Lung (tissue), 12 donors: Measurements from ENCODE around the gene CRTAP. TPM values are rescaled to one million over a fixed set of nuclear protein-coding genes. Genes with fewer than 3 reads are reported as not detected.
"Not testable (repeated sequence)": the region's sequence is repeated elsewhere in the genome, so short reads cannot be mapped to it uniquely, and the experiment has no call there.

Source experiments
- ATAC-seq: fragments of 200-7000 bp; cut with Tn5 transposase; one replicate; pipeline ENCODE4 v1.9.1; 2020; ENCODE audit warnings: moderate number of reproducible peaks; ENCODE audit not compliant: insufficient read depth, low FRiP score
- DNase-seq, 3 donors: peaks; one replicate each; pipeline ENCODE4 v3.0.0-alpha.2; 2013 to 2017
- H3K27ac ChIP-seq, 2 donors: one replicate each; pipeline ENCODE4 v1.5.1; 2013; ENCODE audit warnings: mild to moderate bottlenecking in 2 of 2, moderate library complexity in 2 of 2, control low read depth in 1 of 2, inconsistent platforms in 1 of 2, low read depth in 1 of 2, low read length in 1 of 2
- H3K27me3 ChIP-seq, 3 donors: one replicate each; pipeline ENCODE4 v1.5.1; 2013; ENCODE audit warnings: low read length in 2 of 3; ENCODE audit not compliant: control insufficient read depth in 3 of 3, insufficient read depth in 3 of 3
- H3K36me3 ChIP-seq, 4 donors: one replicate each; pipeline ENCODE4 v1.5.1; 2013; ENCODE audit warnings: low read length in 4 of 4, mild to moderate bottlenecking in 1 of 4, moderate library complexity in 1 of 4; ENCODE audit not compliant: control insufficient read depth in 4 of 4, insufficient read depth in 4 of 4
- H3K4me1 ChIP-seq, 5 donors: one replicate each; pipeline ENCODE4 v1.5.1; 2013; ENCODE audit warnings: low read length in 5 of 5, mild to moderate bottlenecking in 2 of 5, moderate library complexity in 1 of 5; ENCODE audit not compliant: control insufficient read depth in 5 of 5, insufficient read depth in 5 of 5
- H3K4me3 ChIP-seq: one replicate; pipeline ENCODE4 v1.5.1; 2013; ENCODE audit warnings: mild to moderate bottlenecking, control low read depth, moderate library complexity
- H3K9ac ChIP-seq, 2 donors: one replicate each; pipeline ENCODE4 v1.5.1; 2013; ENCODE audit warnings: low read length in 2 of 2, control low read depth in 1 of 2; ENCODE audit not compliant: insufficient read depth in 1 of 2
- H3K9me3 ChIP-seq, 4 donors: one replicate each; pipeline ENCODE4 v1.5.1; 2013; ENCODE audit warnings: low read length in 3 of 4, mild to moderate bottlenecking in 1 of 4, moderate library complexity in 1 of 4; ENCODE audit not compliant: control insufficient read depth in 4 of 4, insufficient read depth in 3 of 4
- WGBS, 2 donors: extraction: QIAGEN DNeasy Blood & Tissue Kit; methylation state at CpG; one replicate each; pipeline ENCODE4 v1.1.7; 2013; 5-methylcytosine and 5-hydroxymethylcytosine counted together
- polyA plus RNA-seq, 2 donors: library from polyadenylated mRNA; stranded (reverse); fragments of 200-250 nt; gene quantifications; one replicate each; pipeline ENCODE4 v1.2.1, GENCODE V29; 2013
- total RNA-seq, 2 donors: library from RNA; depleted of rRNA in 1 of 2; stranded (reverse); fragments of >200 nt in 1 of 2; gene quantifications; one replicate each; pipeline ENCODE4 v1.2.1, GENCODE V29; 2014 to 2021
- TF ChIP-seq, protein P1 (sequence below): IDR thresholded peaks from 2 replicates; pipeline ENCODE4 v1.5.1; 2012; ENCODE audit warnings: mild to moderate bottlenecking; ENCODE audit errors: control extremely low read depth, extremely low read depth
- donor health status: control.
- donor health status: control.
- donor health status: Bipolar disorder and iron deficiency.
- donor health status: healthy.
- donor health status: DM: yes; HTN: yes; CAD: no.

Gene CRTAP
- total and polyA plus RNA-seq, 4 donors = 78.4 to 233 (median 143) TPM

DNA sequence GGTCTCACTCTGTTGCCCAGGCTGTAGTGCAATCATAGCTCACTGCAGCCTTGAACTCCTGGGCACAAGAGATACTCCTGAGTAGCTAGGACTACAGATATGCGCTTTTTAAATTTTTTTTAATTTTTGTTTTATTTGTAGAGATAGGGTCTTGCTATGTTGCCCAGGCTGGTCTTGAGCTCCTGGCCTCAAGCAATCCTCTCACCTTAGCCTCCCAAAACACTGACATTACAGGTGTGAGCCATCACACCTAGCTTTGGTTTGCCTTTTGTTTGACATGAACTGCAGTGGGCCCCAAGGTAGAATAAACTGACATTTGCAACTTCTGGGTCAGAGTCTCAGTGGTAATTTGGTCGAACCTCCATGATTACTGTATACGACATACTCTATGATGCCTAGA lies 9.0 kb upstream of the CRTAP start:
- WGBS, 2 donors = 92 to 97% methylated on average over 3 of the region's 3 CpGs
- H3K4me3 ChIP-seq = no peak overlapping the region
- TF ChIP-seq, protein P1, sequence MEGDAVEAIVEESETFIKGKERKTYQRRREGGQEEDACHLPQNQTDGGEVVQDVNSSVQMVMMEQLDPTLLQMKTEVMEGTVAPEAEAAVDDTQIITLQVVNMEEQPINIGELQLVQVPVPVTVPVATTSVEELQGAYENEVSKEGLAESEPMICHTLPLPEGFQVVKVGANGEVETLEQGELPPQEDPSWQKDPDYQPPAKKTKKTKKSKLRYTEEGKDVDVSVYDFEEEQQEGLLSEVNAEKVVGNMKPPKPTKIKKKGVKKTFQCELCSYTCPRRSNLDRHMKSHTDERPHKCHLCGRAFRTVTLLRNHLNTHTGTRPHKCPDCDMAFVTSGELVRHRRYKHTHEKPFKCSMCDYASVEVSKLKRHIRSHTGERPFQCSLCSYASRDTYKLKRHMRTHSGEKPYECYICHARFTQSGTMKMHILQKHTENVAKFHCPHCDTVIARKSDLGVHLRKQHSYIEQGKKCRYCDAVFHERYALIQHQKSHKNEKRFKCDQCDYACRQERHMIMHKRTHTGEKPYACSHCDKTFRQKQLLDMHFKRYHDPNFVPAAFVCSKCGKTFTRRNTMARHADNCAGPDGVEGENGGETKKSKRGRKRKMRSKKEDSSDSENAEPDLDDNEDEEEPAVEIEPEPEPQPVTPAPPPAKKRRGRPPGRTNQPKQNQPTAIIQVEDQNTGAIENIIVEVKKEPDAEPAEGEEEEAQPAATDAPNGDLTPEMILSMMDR = no peak
- no peaks in the 10 kb centered on the region for H3K36me3 ChIP-seq
- ATAC-seq (no peak), DNase-seq (no peak)
- no peaks in the 10 kb centered on the region for H3K4me1 ChIP-seq
- H3K9ac ChIP-seq = no peak overlapping the region
- no peak overlapping the region for H3K27ac ChIP-seq
- H3K9me3 ChIP-seq = no peaks in the 10 kb centered on the region
- no peaks in the 10 kb centered on the region for H3K27me3 ChIP-seq

DNA sequence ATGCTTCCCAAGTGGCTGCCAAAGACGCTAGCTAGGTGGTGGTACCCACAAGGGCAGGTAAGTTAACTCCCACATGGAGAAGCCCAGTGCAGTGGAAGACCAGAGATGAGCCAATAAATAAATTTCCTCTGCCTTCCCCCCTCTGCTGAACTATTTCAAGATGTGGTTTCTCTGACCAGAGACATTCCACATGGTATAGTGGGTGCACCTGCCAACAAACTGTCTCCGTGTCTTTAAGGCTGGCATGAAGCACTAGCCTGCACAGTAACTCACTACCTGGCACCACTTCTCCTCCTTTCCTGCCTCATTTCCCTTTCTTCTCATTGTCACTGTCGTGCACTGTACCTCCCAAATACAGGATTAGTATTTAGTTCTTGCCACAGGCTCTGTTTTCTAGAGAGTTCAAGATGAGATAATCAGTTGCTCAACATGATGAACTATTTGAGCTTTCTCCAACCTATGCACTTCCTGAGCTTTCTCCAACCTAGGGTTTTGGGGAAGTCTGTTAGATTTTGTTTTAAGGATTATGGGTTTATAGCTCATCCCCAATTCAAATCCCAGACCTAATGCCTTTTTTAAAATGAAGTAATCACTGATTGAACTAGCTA lies 8.4 kb upstream of the CRTAP start:
- TF ChIP-seq, protein P1 = no peak
- Histone ChIP-seq H3K9ac (no peak overlapping the region), H3K27me3 (no peaks in the 10 kb centered on the region), H3K4me3 (no peak overlapping the region), H3K4me1 (no peaks in the 10 kb centered on the region), H3K36me3 (no peaks in the 10 kb centered on the region), H3K27ac (no peak overlapping the region), H3K9me3 (no peaks in the 10 kb centered on the region)
- DNase-seq (no peak), ATAC-seq (no peak)
- WGBS, 2 donors = 44 to 56% methylated on average over 3 of the region's 3 CpGs

DNA sequence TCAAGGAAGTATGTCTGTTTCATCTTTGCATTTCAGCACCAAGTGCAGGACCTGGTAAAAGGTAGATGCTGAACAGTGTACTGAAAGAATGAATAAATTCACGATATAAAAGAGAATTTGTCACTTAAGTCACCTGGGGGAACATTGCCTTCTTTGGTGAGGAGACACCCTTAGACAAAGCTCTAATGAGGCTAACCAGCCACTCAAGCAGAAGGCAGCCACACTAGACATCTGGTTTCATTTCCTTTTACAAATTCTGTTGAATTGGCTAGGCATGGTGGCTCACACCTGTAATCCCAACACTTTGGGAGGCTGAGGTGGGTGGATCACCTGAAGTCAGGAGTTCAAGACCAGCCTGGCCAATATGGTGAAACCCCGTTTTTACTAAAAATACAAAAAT lies 7.0 kb upstream of the CRTAP start:
- 84 to 92% methylated on average over 2 of the region's 2 CpGs for WGBS, 2 donors
- ATAC-seq, H3K9me3 ChIP-seq, H3K27ac ChIP-seq, H3K27me3 ChIP-seq, H3K4me3 ChIP-seq, H3K4me1 ChIP-seq, H3K9ac ChIP-seq, DNase-seq, H3K36me3 ChIP-seq: not testable (repeated sequence)

DNA sequence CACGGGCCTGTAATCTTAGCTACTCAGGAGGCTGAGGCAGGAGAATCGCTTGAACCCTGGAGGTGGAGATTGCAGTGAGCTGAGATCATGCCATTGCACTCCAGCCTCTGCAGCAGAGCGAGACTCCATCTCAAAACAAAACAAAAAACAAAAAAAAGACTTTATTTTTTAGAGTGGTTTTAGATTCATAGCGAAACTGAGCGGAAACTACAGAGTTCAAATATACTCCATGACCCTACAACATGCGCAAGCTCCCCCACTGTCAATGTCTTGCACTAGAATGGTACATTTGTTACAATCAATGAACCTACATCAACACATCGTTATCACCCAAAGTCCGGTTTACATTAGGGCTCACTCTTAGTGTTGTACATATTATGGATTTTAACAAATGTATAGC lies 2.2 kb upstream of the CRTAP start:
- TF ChIP-seq, protein P1 = no peak
- Histone ChIP-seq H3K36me3 (no peaks in the 10 kb centered on the region), H3K27ac (no peak overlapping the region), H3K4me1 (peaks cover 0 to 22% (median 0%) of the 10 kb centered on the region in 5 donors), H3K9ac (no peak overlapping the region), H3K27me3 (no peaks in the 10 kb centered on the region), H3K4me3 (no peak overlapping the region), H3K9me3 (no peaks in the 10 kb centered on the region)
- 90 to 91% methylated on average over 8 of the region's 8 CpGs for WGBS, 2 donors
- ATAC-seq = no peak
- DNase-seq = no peak
